WTC11 (cell line): ENCODE results near the gene KRT72.

Experiments used
- CREM ChIP-seq: sonication (generic); formaldehyde crosslinking; IDR thresholded peaks from 2 replicates; pipeline ENCODE4 v1.8.1; 2022; ENCODE audit warnings: mild to moderate bottlenecking, missing genetic modification reagents, moderate library complexity
- FOXK1 ChIP-seq: sonication (generic); formaldehyde crosslinking; IDR thresholded peaks from 2 replicates; pipeline ENCODE4 v1.8.0; 2022; ENCODE audit warnings: mild to moderate bottlenecking, moderate library complexity, missing genetic modification reagents
- IRF2 ChIP-seq: sonication (generic); formaldehyde crosslinking; IDR thresholded peaks from 2 replicates; pipeline ENCODE4 v1.8.0; 2022; ENCODE audit warnings: low read depth, missing genetic modification reagents, borderline replicate concordance
- JUN ChIP-seq: sonication (generic); formaldehyde crosslinking; IDR thresholded peaks from 2 replicates; pipeline ENCODE4 v1.8.0; 2023; ENCODE audit warnings: mild to moderate bottlenecking, missing genetic modification reagents
- NR1H2 ChIP-seq: sonication (generic); formaldehyde crosslinking; IDR thresholded peaks from 2 replicates; pipeline ENCODE4 v1.9.0; 2021; ENCODE audit warnings: mild to moderate bottlenecking, moderate library complexity, missing genetic modification reagents
- ZBTB21 ChIP-seq: sonication (generic); formaldehyde crosslinking; IDR thresholded peaks from 2 replicates; pipeline ENCODE4 v1.8.1; 2023; ENCODE audit warnings: mild to moderate bottlenecking, missing genetic modification reagents, borderline replicate concordance
- TF ChIP-seq, protein P1 (sequence below): fragments of 250-450 bp; sonication (Bioruptor Pico); IDR thresholded peaks from 2 replicates; pipeline ENCODE4 v1.9.0; 2021; ENCODE audit warnings: mild to moderate bottlenecking, borderline replicate concordance
- TF ChIP-seq, protein P2 (sequence below): fragments of 200-600 bp; IDR thresholded peaks from 2 replicates; pipeline ENCODE4 v1.8.0; 2022; ENCODE audit warnings: antibody characterized with exemption
- TF ChIP-seq, protein P3 (sequence below): sonication (generic); formaldehyde crosslinking; IDR thresholded peaks from 2 replicates; pipeline ENCODE4 v1.8.0; 2022; ENCODE audit warnings: mild to moderate bottlenecking, missing genetic modification reagents
- TF ChIP-seq, protein P4 (sequence below): sonication (generic); formaldehyde crosslinking; IDR thresholded peaks from 2 replicates; pipeline ENCODE4 v1.8.0; 2022; ENCODE audit warnings: mild to moderate bottlenecking, missing genetic modification reagents
- TF ChIP-seq, protein P5 (sequence below): fragments of 250-450 bp; sonication (Bioruptor Pico); IDR thresholded peaks from 2 replicates; pipeline ENCODE4 v1.9.0; 2021; ENCODE audit warnings: mild to moderate bottlenecking
- TF ChIP-seq, protein P6 (sequence below): sonication (generic); formaldehyde crosslinking; IDR thresholded peaks from 2 replicates; pipeline ENCODE4 v1.8.1; 2023; ENCODE audit warnings: mild to moderate bottlenecking, missing genetic modification reagents, moderate library complexity
- TF ChIP-seq, protein P7 (sequence below): sonication (generic); formaldehyde crosslinking; IDR thresholded peaks from 2 replicates; pipeline ENCODE4 v1.8.0; 2023; ENCODE audit warnings: missing genetic modification reagents, mild to moderate bottlenecking, borderline replicate concordance

DNA sequence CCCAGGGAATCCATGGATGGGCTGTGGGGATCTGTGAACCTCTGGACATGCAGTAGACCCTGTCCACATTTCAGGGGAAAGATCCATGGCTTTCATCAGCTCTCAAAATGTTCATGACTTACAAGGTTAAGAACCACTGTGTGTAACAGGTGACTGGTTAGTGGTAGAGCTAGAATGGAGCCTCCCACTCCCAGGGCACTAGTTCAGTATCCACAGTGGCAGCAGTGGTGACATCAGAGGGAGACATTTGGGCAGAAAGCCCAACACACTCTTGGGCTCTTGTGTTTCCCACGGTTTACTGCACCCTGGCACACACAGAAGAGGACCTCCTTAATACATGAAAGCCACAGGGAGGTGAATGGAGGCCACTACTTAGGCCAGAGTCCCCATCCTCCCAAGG is 36.7 kb downstream of the KRT72 start:
- TF ChIP-seq, protein P1, sequence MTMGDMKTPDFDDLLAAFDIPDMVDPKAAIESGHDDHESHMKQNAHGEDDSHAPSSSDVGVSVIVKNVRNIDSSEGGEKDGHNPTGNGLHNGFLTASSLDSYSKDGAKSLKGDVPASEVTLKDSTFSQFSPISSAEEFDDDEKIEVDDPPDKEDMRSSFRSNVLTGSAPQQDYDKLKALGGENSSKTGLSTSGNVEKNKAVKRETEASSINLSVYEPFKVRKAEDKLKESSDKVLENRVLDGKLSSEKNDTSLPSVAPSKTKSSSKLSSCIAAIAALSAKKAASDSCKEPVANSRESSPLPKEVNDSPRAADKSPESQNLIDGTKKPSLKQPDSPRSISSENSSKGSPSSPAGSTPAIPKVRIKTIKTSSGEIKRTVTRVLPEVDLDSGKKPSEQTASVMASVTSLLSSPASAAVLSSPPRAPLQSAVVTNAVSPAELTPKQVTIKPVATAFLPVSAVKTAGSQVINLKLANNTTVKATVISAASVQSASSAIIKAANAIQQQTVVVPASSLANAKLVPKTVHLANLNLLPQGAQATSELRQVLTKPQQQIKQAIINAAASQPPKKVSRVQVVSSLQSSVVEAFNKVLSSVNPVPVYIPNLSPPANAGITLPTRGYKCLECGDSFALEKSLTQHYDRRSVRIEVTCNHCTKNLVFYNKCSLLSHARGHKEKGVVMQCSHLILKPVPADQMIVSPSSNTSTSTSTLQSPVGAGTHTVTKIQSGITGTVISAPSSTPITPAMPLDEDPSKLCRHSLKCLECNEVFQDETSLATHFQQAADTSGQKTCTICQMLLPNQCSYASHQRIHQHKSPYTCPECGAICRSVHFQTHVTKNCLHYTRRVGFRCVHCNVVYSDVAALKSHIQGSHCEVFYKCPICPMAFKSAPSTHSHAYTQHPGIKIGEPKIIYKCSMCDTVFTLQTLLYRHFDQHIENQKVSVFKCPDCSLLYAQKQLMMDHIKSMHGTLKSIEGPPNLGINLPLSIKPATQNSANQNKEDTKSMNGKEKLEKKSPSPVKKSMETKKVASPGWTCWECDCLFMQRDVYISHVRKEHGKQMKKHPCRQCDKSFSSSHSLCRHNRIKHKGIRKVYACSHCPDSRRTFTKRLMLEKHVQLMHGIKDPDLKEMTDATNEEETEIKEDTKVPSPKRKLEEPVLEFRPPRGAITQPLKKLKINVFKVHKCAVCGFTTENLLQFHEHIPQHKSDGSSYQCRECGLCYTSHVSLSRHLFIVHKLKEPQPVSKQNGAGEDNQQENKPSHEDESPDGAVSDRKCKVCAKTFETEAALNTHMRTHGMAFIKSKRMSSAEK: no peak
- TF ChIP-seq IRF2 (CRISPR knock-in tag) (no peak), NR1H2 (no peak), ZBTB21 (no peak), CREM (CRISPR knock-in tag) (no peak), JUN (CRISPR knock-in tag) (no peak), FOXK1 (no peak)
- TF ChIP-seq, protein P2, sequence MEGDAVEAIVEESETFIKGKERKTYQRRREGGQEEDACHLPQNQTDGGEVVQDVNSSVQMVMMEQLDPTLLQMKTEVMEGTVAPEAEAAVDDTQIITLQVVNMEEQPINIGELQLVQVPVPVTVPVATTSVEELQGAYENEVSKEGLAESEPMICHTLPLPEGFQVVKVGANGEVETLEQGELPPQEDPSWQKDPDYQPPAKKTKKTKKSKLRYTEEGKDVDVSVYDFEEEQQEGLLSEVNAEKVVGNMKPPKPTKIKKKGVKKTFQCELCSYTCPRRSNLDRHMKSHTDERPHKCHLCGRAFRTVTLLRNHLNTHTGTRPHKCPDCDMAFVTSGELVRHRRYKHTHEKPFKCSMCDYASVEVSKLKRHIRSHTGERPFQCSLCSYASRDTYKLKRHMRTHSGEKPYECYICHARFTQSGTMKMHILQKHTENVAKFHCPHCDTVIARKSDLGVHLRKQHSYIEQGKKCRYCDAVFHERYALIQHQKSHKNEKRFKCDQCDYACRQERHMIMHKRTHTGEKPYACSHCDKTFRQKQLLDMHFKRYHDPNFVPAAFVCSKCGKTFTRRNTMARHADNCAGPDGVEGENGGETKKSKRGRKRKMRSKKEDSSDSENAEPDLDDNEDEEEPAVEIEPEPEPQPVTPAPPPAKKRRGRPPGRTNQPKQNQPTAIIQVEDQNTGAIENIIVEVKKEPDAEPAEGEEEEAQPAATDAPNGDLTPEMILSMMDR: no peak
- TF ChIP-seq, protein P3, sequence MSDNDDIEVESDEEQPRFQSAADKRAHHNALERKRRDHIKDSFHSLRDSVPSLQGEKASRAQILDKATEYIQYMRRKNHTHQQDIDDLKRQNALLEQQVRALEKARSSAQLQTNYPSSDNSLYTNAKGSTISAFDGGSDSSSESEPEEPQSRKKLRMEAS: no peak
- TF ChIP-seq, protein P4, sequence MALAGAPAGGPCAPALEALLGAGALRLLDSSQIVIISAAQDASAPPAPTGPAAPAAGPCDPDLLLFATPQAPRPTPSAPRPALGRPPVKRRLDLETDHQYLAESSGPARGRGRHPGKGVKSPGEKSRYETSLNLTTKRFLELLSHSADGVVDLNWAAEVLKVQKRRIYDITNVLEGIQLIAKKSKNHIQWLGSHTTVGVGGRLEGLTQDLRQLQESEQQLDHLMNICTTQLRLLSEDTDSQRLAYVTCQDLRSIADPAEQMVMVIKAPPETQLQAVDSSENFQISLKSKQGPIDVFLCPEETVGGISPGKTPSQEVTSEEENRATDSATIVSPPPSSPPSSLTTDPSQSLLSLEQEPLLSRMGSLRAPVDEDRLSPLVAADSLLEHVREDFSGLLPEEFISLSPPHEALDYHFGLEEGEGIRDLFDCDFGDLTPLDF: no peak
- TF ChIP-seq, protein P5, sequence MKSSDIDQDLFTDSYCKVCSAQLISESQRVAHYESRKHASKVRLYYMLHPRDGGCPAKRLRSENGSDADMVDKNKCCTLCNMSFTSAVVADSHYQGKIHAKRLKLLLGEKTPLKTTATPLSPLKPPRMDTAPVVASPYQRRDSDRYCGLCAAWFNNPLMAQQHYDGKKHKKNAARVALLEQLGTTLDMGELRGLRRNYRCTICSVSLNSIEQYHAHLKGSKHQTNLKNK: no peak
- TF ChIP-seq, protein P6, sequence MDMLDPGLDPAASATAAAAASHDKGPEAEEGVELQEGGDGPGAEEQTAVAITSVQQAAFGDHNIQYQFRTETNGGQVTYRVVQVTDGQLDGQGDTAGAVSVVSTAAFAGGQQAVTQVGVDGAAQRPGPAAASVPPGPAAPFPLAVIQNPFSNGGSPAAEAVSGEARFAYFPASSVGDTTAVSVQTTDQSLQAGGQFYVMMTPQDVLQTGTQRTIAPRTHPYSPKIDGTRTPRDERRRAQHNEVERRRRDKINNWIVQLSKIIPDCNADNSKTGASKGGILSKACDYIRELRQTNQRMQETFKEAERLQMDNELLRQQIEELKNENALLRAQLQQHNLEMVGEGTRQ (CRISPR knock-in tag): no peak
- TF ChIP-seq, protein P7, sequence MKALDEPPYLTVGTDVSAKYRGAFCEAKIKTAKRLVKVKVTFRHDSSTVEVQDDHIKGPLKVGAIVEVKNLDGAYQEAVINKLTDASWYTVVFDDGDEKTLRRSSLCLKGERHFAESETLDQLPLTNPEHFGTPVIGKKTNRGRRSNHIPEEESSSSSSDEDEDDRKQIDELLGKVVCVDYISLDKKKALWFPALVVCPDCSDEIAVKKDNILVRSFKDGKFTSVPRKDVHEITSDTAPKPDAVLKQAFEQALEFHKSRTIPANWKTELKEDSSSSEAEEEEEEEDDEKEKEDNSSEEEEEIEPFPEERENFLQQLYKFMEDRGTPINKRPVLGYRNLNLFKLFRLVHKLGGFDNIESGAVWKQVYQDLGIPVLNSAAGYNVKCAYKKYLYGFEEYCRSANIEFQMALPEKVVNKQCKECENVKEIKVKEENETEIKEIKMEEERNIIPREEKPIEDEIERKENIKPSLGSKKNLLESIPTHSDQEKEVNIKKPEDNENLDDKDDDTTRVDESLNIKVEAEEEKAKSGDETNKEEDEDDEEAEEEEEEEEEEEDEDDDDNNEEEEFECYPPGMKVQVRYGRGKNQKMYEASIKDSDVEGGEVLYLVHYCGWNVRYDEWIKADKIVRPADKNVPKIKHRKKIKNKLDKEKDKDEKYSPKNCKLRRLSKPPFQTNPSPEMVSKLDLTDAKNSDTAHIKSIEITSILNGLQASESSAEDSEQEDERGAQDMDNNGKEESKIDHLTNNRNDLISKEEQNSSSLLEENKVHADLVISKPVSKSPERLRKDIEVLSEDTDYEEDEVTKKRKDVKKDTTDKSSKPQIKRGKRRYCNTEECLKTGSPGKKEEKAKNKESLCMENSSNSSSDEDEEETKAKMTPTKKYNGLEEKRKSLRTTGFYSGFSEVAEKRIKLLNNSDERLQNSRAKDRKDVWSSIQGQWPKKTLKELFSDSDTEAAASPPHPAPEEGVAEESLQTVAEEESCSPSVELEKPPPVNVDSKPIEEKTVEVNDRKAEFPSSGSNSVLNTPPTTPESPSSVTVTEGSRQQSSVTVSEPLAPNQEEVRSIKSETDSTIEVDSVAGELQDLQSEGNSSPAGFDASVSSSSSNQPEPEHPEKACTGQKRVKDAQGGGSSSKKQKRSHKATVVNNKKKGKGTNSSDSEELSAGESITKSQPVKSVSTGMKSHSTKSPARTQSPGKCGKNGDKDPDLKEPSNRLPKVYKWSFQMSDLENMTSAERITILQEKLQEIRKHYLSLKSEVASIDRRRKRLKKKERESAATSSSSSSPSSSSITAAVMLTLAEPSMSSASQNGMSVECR (CRISPR knock-in tag): no peak
